HG02623 (cell line): ENCODE data around the gene NUMBL.

Source experiments
- ATAC-seq: cut with Tn5 transposase; IDR thresholded peaks from one replicate; pipeline ENCODE4 v1.9.1; 2021; ENCODE audit warnings: moderate library complexity; ENCODE audit not compliant: unreplicated experiment

Gene NUMBL

DNA sequence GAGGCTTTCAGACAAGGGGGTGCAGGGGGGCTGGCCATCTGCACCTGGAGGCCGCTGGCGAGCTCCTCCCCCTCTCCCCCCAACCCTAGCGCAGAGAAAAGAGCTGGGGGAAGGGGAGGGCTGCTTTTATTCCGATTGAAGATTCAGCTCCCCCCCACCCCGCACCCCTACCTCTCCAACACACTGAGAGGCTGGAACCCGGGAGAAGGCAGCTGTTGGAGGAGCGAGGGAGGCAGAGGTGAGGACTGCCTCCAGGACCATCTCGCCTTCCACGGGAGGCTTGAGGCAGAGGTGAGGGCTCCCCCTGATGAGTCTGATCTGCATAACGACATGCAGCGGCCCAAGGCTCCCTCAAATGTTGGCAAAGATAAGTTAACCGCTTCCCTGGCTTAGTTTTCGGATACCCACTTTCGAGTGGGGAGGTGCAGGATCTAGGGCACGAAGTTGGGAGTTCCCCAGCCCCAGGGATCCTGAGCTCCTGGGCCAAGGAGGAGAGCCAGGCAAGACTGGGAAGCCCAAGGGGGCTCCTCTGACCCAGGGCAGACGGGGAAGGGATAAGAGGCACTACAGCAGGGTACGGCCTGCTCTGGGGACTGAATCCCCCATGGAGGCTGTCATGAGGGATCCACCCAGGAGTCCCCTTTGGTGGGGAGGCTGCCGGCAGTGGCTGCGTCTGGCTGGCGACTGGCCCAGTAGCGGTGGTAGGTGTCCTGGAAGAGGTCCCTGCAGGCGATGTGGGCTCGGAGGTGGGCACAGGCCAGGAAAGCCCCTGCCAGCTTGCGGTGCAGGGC lies 1.2 kb upstream of the NUMBL start:
- no peak for ATAC-seq

DNA sequence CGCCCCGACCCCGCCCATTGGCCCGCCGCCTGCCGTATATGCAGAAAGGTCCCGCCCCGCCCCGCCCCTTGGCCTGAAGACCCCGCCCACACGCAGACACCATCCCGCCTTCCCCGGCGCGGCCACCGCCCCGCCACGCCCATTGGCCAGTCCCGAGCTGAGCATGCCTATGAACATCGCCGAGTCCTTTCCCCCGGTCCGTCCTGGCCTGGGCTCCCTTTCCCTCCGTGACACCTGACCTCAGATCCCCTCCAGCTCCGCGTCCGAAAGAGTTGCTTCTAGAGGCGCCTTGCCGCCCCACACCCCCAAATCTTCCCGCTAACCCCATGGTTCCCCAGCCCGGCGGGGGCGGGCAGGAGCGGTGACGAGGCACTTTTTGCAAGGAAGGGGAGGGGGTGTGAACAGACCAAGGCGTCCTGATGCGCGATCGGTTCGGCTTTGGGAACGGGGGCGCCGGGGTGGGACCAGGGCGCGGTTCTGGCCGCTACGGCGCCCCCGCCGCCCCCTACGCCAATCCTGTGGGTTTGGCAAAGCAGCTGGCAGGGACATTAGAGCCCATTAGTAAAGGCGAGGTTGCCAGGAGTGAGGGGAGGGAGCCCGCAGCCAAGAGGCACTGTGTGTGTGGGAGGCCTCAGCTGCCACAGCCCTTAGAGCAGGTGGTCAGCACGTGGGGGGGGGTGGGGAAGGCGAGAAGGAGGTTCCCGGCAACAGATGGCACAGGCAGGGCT lies 406 bp upstream of the NUMBL start:
- ATAC-seq, result peak; percentile 62

DNA sequence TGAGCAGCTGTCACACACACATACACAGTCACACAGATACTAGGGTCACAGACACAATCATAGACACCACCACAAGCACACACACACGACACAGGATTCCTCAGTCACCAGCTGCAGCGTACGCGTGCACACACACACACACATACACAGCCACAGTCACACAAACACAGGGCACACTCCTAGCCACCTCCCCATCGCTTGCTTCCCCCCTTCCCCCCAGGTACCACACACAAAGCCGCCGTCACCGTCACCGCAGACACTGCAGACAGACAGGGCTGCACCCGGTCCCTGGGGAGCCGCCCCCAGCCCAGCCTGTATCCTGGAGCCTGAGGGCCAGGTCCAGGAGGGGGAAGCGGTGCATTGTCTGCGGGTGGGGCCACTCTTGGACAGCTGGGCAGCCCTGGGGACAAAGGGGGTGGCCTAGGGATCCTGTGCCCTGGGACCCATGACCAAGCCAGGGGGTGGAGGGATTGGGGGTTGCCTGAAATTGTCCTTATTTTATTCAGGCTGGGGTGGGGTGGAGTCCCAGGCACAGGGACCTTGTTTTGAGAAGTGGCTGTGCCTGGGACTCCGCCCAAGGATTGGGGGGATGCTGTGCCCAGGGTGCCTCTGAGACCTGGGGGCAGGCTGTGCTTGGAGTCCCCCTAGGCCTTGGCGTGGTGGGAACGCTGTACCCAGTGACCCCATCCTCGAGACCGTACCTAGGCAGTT lies 957 bp downstream of the NUMBL start:
- ATAC-seq, result no peak

DNA sequence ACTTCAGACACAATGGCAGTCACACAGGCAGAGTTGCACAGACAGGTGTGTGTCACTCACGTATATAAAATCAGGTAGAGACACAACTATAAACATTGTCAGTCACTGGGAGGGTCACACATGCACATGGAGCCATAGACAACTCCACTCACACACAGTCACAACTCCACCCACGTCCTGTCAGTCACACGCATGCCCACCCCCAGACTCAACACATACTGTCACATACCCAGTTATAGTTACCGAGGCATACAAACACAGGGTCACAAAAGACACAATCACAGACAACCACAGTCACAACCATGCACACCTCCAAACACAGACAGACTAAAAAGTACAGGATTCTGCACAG lies 1.5 kb downstream of the NUMBL start:
- ATAC-seq, result no peak

DNA sequence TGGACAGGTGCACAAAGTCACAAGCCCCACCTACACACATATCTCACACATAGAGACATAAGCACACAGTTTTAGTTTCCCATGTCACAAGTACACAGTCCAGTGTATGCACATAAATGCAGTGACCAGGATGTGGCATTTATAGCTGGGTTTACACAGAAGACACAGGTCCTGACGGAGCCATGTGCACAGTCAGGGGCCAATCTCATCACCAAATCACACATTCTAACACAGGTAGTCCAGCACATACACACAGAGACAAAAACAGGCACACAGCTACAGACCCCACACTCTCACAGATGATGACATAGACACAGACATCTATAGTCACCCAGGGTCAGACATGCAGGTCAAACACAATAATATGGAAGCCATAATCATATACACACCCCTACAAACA lies 2.1 kb downstream of the NUMBL start:
- no peak for ATAC-seq

DNA sequence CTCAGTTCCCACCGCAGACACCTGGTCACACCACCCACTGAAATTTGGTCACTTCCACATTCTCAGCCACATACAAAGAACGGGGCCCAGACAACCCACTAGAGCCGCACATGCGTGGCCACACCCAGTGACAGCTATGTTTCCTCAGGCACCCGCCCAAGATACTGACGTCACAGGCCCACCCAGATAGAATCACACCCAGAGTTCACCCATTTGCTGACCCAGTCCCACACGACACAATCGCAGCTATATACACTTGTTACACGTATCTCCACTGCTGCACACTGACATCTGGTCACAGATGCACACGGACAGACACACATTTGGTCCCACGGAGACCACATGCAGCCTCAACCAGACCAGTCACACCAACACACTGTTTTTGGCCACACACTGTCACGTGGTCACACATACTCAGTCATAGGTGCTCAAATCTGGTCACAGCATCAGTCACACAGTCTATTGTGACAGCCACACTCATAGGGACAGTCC lies 2.9 kb downstream of the NUMBL start:
- ATAC-seq, result no peak

DNA sequence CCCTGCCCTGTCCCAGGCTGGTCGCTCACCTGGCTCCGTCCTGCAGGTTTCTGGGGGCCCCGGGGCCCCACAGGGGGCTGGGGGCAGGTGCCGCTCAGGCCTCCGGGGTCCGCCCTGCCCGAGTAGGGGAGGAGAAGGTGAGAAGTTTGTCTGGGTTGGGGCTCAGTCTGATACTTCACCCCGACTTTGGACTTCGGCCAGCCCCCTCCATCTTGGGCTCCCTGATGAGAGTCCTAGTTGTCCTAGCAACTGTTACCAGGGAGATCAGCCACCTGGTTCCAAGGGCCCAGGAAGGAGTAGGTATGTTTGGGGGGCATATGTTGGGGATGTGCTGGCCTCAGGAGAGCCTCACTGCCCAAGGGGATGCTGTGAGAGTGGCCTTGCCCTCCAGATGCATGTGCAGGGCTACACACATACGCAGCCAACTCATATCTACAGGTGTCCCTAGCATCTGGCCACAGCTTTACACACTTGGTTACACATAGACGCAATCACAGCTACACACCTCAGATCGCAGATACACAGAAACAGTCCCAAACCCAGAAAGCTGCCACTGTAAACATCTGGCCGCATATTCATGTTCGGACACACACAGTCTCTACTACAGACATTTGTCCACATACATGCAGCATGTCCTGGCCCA lies 3.4 kb downstream of the NUMBL start:
- no peak for ATAC-seq

DNA sequence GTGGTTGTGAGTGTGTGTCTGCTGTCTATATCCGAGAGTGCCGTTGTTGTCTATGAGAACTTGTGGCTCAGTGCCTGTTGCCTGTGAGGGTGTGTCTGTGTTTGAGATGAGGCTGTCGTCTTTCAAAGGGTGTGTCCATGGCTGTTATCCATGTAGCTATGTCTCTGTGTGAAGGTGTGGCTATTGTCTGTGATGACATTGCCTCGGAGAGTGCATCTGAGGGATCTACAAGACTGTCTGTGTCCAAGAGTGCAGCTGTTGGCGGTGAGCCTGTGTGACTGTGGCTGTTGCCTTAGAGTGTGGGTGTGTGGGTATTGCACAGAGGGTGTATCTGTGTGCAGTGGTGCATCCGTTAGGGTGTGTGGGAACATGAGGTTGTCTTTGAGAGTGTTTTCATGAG lies 4.9 kb downstream of the NUMBL start:
- ATAC-seq, result no peak

DNA sequence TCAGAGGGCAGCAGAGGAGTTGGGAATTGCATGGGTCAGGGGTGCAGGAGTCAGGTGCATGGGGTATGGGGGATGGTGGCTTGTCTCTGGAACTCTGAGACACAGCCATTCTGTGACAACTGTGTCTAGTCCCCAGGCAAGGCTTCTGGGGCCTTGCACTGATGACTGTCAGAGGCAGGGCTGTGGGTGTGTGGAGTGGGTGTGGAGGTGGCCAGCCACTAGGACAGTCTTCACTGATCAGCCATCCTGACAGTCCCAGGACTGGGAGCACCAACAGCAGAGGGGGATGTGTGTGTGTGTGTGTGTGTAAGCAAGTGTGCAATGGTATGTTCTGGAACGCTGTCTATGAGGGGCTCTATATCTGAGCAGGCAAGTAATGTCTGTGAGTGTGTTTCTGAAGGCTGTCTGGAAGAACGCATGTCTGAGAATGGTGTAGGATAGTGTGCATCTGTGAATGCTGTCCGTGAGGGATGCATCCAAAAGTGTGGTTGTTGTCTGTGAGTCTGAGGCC lies 5.4 kb downstream of the NUMBL start:
- ATAC-seq, result no peak

DNA sequence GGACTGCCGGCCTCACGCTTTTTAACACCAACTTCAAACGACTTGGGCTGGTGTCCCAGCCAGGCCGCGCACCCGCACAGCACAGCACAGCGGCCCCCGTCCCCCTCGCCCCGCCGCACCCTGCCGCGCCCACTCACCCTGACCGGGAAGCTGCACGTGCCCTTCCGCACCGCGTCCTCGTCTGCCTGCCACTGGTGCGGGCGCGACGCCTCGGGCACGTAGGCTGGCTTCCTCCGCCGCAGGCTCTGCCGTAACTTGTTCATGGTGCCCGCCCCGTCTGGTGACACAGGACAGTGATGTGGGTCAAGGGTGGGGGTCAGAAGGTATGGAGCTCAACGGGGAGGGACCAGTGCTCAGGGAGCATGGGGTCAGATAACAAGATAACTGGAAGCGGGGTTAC lies 6.2 kb downstream of the NUMBL start:
- ATAC-seq, result no peak

DNA sequence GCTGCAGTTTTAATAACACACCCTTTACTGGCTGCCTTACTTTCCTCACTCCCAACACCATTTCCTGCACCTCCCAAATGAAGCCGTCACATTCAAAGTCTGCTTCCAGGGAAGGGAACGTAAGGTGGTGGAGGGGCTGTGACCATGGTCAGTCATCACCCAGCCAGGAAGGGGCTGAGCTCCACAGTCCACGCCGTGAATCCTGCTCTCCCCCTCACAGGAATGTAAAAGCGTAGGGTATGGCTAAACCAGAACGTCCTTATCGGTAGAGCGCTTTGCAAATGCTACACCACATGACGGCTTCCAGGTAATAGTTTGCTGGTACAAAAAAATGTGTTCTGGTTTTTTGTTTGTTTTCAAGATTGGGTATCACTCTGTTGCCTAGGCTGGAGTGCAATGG lies 7.0 kb downstream of the NUMBL start:
- ATAC-seq, result no peak

DNA sequence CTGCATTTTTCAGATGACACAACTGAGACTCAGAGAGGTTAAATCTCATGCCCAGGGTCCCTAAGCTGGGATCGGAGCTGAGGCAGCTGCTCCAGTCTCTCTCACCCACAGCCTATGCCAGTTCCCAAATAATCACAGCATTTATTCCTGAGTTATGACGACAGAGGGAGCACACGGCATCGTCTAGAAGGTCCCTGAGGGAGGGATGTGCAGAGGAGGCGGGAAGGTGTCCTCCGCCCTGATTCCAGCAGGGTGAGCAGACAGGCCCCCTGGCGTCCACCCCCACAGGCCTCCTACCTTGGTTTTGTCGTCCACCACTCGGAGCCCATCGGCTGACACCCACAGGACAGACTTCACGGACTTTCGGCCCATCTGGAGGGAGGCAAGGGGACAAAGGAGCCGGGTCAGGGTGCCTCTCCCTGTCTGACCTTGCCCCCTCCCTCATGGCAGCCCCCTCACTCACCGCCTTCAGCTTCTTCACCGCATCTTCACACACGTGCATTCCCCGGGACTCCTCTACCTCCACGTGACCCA lies 8.0 kb downstream of the NUMBL start:
- ATAC-seq, result no peak

DNA sequence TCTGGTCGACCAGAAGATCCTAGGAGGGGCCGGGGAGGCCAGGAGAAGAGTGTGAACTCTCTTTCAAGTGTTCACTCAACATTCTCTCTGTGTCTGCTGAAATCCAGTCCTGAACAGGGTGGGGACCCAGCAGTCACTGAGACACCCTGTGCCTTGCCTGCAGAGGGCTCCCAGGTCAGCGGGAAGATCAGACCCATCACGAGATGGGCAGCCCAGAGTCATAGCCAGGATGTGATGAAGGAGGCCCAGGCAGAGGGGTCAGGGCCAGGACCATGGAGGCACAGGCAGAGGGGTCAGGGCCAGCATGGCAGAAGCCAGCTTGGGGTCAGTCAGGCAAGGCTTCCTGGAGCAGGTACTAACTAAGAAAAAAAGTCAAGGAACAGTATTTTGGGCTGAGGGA lies 9.4 kb downstream of the NUMBL start:
- ATAC-seq, result no peak

DNA sequence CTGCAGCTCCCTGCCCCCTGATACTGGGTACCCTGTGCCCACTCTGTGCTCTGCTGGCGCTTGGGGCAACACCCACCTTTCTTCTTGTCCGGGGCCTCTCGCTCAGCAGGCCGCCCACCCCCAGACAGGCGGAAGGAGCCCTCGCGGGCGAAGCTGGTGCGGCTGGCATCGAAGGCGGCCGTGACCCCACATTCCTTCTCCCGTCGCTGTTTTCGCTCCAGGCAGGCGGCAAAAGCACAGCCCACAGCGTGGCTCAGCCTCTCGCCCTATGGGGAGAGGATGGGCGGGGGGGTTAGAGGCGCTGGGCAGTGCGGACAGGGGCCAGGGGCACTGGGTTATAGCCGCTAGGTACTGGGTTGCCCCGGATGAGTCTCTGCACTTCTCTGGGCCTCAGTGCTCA lies 13.3 kb downstream of the NUMBL start:
- no peak for ATAC-seq

DNA sequence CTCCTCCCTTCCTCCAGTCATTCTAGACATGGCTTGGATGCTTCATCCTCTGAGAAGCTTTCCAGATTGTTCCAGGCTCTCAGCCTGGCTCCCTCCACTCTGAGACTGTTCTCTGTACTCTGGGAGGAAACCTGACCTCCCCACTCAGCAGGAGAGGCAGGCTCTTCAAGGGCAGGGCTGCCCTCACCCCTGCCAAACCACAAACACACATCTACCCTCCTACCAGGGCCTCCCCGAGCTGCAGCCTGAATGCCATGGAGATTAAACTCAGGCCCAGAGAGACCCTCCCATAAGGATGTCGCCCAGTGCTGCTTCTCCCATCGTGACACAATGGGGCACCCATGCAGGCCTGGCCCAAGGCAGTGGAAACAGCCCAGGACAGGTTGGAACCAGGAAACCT lies 16.2 kb downstream of the NUMBL start:
- no peak for ATAC-seq

DNA sequence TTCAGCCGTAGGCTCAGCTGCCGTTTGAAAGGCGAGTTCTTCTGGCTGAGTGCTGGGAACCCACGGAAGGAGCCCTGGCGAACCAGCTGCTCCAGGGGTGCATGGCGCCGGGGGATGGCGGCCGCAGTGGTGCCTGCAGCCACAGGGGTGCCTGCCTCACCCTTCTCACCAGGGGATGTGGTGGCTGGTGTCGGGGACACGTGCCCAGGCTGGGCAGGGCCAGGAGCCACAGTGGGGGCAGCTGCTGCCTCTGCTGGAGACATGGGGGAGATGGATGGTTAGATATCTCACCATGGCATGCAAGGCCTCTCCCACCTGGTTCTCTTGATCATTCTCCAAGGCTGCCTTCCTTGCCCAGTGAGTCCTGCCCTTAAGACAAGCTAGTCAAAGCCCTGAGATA lies 17.1 kb downstream of the NUMBL start:
- ATAC-seq, result no peak

DNA sequence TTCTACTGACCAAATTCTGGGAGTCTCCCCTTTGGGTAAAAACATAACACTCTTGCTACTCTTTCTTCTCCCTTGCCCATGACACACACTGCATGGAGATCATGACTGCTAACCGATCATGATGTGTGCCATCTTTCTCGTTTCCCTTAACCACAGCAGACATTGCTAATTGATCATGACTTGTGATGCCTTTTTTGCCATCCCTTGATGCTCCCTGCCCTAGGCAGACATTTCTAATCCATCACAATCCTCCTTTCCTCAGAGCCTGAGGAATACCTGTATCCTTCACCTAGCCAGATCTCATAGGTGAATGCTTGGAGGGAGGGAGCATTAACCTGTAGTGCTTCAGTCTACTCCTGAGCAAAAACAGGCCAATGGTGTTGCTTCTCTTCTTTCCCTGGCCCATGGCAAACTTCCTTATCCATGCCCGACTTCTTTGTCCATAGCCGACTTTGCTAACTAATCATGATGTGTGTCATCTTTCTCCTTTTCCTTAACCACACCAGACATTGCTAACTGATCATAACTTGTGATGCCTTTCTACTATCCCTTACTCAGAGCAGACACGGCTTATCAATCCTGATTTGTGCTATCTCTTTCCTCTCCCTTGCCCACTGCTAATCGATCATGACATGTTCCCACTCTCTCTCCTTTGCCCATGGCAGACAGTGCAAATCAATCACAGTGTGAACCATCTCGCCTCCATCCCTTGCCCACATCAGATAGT lies 17.7 kb downstream of the NUMBL start:
- no peak for ATAC-seq

DNA sequence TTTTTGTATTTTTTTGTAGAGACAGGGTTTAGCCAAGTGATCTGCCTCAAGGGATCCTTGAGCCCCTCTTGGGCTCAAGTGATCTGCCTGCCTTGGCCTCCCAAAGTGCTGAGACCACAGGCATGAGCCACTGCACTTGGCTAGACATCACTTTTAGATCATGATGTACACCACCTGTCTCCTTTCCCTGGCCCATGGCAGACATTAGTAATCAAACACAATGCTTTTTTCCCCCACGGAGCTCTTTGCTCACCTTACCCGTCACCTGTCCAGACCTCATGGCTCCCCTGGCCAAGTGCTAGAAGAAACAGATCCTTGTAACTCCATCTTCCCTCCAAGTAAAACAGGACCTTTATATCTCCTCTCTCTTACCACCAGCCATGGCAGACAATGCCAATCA lies 18.4 kb downstream of the NUMBL start:
- no peak for ATAC-seq

DNA sequence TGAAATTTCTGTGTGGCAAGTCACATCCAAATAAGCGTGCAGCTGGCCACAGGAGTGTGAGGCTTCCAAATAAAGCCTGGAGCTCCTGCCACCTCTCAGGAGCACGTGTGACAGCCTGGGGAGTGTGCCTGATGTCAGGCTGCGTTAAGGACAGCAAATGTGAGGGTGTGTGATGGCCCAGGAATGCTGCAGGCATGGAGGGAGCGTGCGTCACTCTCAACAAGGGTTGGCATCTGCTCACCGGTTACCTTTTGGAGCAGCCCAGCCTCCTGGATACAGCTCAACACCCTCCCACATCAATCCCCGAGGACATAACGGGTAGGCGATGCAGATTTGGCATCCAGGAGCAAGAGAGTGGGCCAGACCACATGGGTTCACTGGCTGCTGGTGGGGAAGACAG lies 19.0 kb downstream of the NUMBL start:
- no peak for ATAC-seq

DNA sequence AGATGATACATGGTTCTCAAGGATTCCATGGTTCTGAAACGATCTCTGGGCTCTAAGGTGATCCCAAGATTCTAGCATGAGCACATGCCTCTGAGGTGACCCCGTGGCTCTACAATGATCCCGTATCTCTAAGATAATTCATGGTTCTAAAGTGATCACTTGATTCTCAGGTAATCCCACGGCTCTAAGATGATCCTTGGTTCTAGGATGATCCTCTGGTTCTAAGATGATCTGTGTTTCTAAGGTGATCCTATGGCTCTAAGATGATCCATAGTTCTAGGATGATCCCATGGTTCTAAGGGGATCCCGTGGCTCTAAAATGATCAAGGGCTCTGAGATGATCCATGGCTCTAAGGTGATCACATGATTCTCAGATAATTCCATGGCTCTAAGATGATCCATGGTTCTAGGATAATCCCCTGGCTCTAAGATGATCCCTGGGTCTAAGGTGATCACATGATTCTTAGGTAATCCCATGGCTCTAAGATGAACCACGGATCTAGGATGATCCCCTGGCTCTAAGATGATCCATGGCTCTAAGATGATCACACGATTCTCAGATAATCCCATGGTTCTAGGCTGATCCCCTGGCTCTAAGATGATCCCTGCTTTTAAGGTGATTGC lies 21.3 kb downstream of the NUMBL start:
- ATAC-seq, result no peak
